ENCODE measurements around the gene MAML3.

GRCh38 chr4:139863531-139863930 lies 290.5 kb downstream of the MAML3 start:
- no peak for TF ChIP-seq CTCF (IDR thresholded peaks at IDR 0.05; ENCODE audit: insufficient read depth, low read length)
- no peak for TF ChIP-seq SPI1 (IDR thresholded peaks at IDR 0.05; ENCODE audit: borderline replicate concordance, low read depth)
- no peak for TF ChIP-seq POLR2AphosphoS5 (IDR thresholded peaks at IDR 0.05; ENCODE audit: low read depth)
- no peak for TF ChIP-seq REST (IDR thresholded peaks at IDR 0.05; ENCODE audit: insufficient replicate concordance, low read depth)

Data from HL-60 (cell line).